HFFc6 (cell line): ENCODE results near the gene DHRSX. TPM values are rescaled to one million over a fixed set of nuclear protein-coding genes. Genes with fewer than 3 reads are reported as not detected.

ENCODE experiments used
- DNase-seq: peaks from one replicate; pipeline ENCODE4 v3.0.0-alpha.2; 2018
- H3K27ac Mint-ChIP-seq: 2 replicates; pipeline ENCODE4 v1.8.0; 2020; ENCODE audit warnings: mild to moderate bottlenecking, mixed read lengths
- H3K27me3 Mint-ChIP-seq: 2 replicates; pipeline ENCODE4 v1.8.0; 2021; ENCODE audit warnings: mild to moderate bottlenecking, moderate library complexity, mixed read lengths; ENCODE audit not compliant: insufficient read depth
- H3K36me3 Mint-ChIP-seq: 2 replicates; pipeline ENCODE4 v1.8.0; 2021; ENCODE audit warnings: low read depth, mixed read lengths
- H3K4me1 Mint-ChIP-seq: 2 replicates; pipeline ENCODE4 v1.8.0; 2020; ENCODE audit warnings: low read depth, mixed read lengths
- H3K4me3 Mint-ChIP-seq: 2 replicates; pipeline ENCODE4 v1.8.0; 2020; ENCODE audit warnings: mild to moderate bottlenecking, moderate library complexity, mixed read lengths
- H3K9me3 Mint-ChIP-seq: 2 replicates; pipeline ENCODE4 v1.8.0; 2020; ENCODE audit warnings: mild to moderate bottlenecking, mixed read lengths
- total RNA-seq, 6 experiments: library from RNA; stranded (reverse); fragmentation: NEBNext Ultra II Directional; extraction: Animal tissue kit (Norgen Biotek cat#: 25700); gene quantifications; 2 replicates in 1 of 6; 3 replicates in 5 of 6; pipeline ENCODE4 v1.2.3, GENCODE V29; 2021
- TF ChIP-seq, protein P1 (sequence below): fragments of 200-600 bp; sonication (generic); IDR thresholded peaks from 2 replicates; pipeline ENCODE4 v1.5.0; 2021; ENCODE audit warnings: antibody characterized with exemption, mild to moderate bottlenecking

The DHRSX gene
- total RNA-seq, 6 experiments from 2014 or later: 19.6 to 27.1 (median 22.9) TPM

DNA sequence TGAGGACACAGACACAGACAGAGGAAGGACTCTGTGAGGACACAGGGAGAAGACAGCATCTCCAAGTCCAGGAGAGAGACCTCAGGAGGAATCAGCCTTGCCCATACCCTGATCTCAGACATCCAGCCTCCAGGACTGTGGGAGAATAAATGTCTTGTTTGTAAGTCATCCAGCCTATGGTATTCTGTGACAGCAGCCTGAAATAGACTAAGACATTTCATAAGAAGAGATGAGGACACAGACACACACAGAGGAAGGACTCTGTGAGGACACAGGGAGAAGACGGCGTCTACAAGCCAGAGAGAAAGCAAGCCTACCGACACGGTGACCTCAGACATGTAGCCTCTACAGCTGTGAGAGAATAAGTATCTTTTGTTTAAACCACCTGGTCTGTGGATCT, 112.1 kb downstream of the DHRSX start:
- H3K36me3 Mint-ChIP-seq: peaks cover 31% of the 10 kb centered on the region

DNA sequence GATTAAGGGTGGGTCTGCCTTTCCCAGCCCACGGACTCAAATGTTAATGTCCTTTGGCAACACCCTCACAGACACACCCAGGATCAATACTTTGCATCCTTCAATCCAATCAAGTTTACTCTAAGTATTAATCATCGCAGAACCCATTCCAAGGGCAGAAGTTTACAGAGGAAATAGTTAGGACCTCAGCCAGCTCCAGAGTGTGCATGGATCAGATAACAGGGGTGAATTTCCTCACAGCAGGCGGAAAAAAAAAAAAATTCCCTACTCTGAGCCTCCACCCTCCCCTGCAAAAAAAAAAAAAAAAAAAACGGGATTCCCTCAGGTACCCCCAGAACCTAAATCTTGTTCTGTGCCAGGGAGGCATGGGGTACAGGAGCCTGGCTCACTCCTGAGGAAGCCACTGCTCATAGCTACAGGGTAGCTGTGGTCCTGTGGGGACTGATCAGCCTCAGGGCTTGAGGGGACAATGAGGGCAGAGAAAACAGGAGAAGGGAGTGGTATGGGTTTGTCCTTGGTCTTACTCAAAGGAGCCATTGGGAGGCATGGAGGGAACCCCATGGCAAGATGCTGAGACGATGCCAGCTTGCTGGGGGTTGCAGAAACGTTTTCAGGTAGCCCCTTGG, 113.0 kb downstream of the DHRSX start:
- peaks cover 31% of the 10 kb centered on the region for H3K36me3 Mint-ChIP-seq
- H3K27ac Mint-ChIP-seq: no peak overlapping the region
- H3K27me3 Mint-ChIP-seq: no peaks in the 10 kb centered on the region; the same call in 1 of the 2 replicates
- peaks cover 9% of the 10 kb centered on the region for H3K9me3 Mint-ChIP-seq
- TF ChIP-seq, protein P1, sequence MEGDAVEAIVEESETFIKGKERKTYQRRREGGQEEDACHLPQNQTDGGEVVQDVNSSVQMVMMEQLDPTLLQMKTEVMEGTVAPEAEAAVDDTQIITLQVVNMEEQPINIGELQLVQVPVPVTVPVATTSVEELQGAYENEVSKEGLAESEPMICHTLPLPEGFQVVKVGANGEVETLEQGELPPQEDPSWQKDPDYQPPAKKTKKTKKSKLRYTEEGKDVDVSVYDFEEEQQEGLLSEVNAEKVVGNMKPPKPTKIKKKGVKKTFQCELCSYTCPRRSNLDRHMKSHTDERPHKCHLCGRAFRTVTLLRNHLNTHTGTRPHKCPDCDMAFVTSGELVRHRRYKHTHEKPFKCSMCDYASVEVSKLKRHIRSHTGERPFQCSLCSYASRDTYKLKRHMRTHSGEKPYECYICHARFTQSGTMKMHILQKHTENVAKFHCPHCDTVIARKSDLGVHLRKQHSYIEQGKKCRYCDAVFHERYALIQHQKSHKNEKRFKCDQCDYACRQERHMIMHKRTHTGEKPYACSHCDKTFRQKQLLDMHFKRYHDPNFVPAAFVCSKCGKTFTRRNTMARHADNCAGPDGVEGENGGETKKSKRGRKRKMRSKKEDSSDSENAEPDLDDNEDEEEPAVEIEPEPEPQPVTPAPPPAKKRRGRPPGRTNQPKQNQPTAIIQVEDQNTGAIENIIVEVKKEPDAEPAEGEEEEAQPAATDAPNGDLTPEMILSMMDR: no peak
- peaks cover 30% of the 10 kb centered on the region for H3K4me1 Mint-ChIP-seq
- no peak overlapping the region for H3K4me3 Mint-ChIP-seq
- DNase-seq: no peak

More for the DNA sequence above, 112.1 kb downstream of the DHRSX start:
- no peak for DNase-seq
- H3K27ac Mint-ChIP-seq: no peak overlapping the region
- no peak overlapping the region for H3K4me3 Mint-ChIP-seq
- H3K9me3 Mint-ChIP-seq: peaks cover 9% of the 10 kb centered on the region
- H3K27me3 Mint-ChIP-seq: no peaks in the 10 kb centered on the region; the same call in 1 of the 2 replicates
- H3K4me1 Mint-ChIP-seq: peaks cover 30% of the 10 kb centered on the region
- TF ChIP-seq, protein P1: no peak

GRCh38 chrX:2385224-2385623, 115.6 kb downstream of the DHRSX start:
- Mint-ChIP-seq H3K9me3 (peaks cover 5% of the 10 kb centered on the region), H3K4me1 (peaks cover 19% of the 10 kb centered on the region), H3K36me3 (peaks cover 21% of the 10 kb centered on the region), H3K27ac (no peak overlapping the region), H3K4me3 (no peak overlapping the region), H3K27me3 (no peaks in the 10 kb centered on the region; the same call in 1 of the 2 replicates)
- TF ChIP-seq, protein P1: no peak
- peak; percentile 91 for DNase-seq

DNA sequence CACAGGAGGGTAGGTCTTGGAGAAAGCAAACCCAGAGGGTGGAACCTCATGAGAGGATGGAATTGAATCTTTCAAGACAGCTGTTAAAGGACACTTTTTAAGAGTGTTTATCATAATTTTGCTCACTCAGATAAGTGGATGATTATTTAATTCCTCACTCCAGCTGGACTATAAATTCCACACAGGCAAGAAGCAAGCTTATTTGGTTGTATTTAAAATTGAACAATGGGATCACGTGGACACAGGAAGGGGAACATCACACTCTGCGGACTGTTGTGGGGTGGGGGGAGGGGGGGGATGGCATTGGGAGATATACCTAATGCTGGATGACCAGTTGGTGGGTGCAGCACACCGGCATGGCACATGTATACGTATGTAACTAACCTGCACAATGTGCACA, 116.3 kb downstream of the DHRSX start:
- Mint-ChIP-seq H3K27ac (no peak overlapping the region), H3K4me3 (no peak overlapping the region), H3K27me3 (no peaks in the 10 kb centered on the region; the same call in 1 of the 2 replicates), H3K9me3 (peaks cover 5% of the 10 kb centered on the region), H3K4me1 (peaks cover 19% of the 10 kb centered on the region), H3K36me3 (peaks cover 22% of the 10 kb centered on the region)
- no peak for DNase-seq
- TF ChIP-seq, protein P1: no peak

DNA sequence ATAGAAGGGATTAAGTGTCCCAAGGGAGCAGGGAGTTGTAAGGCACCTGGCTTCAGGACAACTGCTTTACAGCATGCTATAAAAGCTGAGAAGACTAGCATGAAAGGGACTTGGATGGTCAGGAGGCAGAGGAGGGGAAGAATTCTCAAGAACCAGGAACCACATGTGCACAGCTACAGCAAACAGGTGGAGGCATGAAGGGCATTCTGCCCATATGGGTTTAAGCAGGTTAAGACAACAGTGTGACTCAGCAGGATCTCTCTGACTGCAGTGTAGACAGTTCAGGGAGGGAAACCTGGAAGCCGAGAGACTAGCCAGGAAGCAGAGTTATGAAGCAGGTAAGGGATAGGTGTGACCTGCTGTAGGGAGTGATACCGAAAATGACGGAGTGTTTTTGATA, 117.0 kb downstream of the DHRSX start:
- H3K4me1 Mint-ChIP-seq: peaks cover 15% of the 10 kb centered on the region
- TF ChIP-seq, protein P1: no peak
- peaks cover 21% of the 10 kb centered on the region for H3K36me3 Mint-ChIP-seq
- H3K27me3 Mint-ChIP-seq: no peaks in the 10 kb centered on the region; the same call in 1 of the 2 replicates
- H3K9me3 Mint-ChIP-seq: peaks cover 5% of the 10 kb centered on the region
- H3K4me3 Mint-ChIP-seq: no peak overlapping the region
- H3K27ac Mint-ChIP-seq: no peak overlapping the region
- DNase-seq: no peak
